Neural crest cell (in vitro differentiated cells): ENCODE results near the gene CHST13. TPM values are rescaled to one million over a fixed set of nuclear protein-coding genes. Genes with fewer than 3 reads are reported as not detected.

Experiments used
- DNase-seq: peaks from one replicate; pipeline ENCODE4 v3.0.0; 2021; ENCODE audit warnings: low read depth, mixed read lengths, low spot score
- H3K27ac Mint-ChIP-seq: one replicate; pipeline ENCODE4 v1.8.0; 2021; ENCODE audit warnings: mild to moderate bottlenecking, mixed read lengths; ENCODE audit not compliant: unreplicated experiment
- H3K27me3 Mint-ChIP-seq: 2 replicates; pipeline ENCODE4 v1.8.0; 2021; ENCODE audit warnings: low read depth, mild to moderate bottlenecking, mixed read lengths
- H3K36me3 Mint-ChIP-seq: 2 replicates; pipeline ENCODE4 v1.8.0; 2021; ENCODE audit warnings: low read depth, mild to moderate bottlenecking, mixed read lengths
- H3K4me1 Mint-ChIP-seq: 2 replicates; pipeline ENCODE4 v1.8.0; 2021; ENCODE audit warnings: mixed read lengths
- H3K4me3 Mint-ChIP-seq: one replicate; pipeline ENCODE4 v1.8.0; 2021; ENCODE audit warnings: mild to moderate bottlenecking, mixed read lengths
- H3K9me3 Mint-ChIP-seq: 2 replicates; pipeline ENCODE4 v1.8.0; 2021; ENCODE audit warnings: mixed read lengths
- CTCF ChIP-seq: fragments of 200-600 bp; sonication (generic); conservative IDR thresholded peaks from 2 replicates; pipeline ENCODE4 v1.5.0; 2021; ENCODE audit warnings: antibody characterized with exemption, mild to moderate bottlenecking
- total RNA-seq: library from RNA; stranded (reverse); gene quantifications from 2 replicates; pipeline ENCODE4 v1.2.1, GENCODE V29; 2021

CHST13 gene
- total RNA-seq, 1 donor from 2014 or later = 0.19 TPM

GRCh38 chr3:126502656-126503055 lies 21.3 kb upstream of the CHST13 start:
- peaks cover 5% of the 10 kb centered on the region for H3K27me3 Mint-ChIP-seq
- DNase-seq = no peak
- no peak overlapping the region for H3K4me3 Mint-ChIP-seq
- TF ChIP-seq CTCF = no peak
- H3K27ac Mint-ChIP-seq = no peak overlapping the region
- H3K9me3 Mint-ChIP-seq = no peaks in the 10 kb centered on the region
- H3K4me1 Mint-ChIP-seq = peaks cover 5% of the 10 kb centered on the region
- H3K36me3 Mint-ChIP-seq = no peaks in the 10 kb centered on the region

GRCh38 chr3:126503701-126504100 lies 20.3 kb upstream of the CHST13 start:
- Mint-ChIP-seq H3K27me3 (peaks cover 5% of the 10 kb centered on the region), H3K4me3 (no peak overlapping the region), H3K27ac (no peak overlapping the region), H3K9me3 (no peaks in the 10 kb centered on the region), H3K4me1 (peaks cover 5% of the 10 kb centered on the region), H3K36me3 (no peaks in the 10 kb centered on the region)
- TF ChIP-seq CTCF = no peak
- DNase-seq = no peak

DNA sequence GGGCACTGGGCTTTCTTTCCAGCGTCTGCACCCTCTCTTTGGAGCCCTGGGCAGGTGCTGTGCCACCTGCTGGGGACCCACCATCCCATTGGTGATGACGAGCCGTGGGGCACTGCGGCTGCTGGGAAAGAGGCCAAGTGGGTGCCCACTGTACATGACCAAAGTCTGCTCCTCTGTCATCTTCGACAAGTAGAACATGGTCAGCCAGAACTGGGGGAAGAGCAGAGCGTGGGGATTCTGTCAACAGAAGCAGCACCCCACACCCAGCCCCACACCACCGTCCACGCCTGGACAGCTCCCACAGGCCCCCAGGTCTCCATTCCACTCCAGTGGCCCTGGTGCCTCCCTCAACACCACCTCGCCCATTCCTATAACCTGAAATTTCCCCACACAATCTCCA lies 16.1 kb upstream of the CHST13 start:
- Mint-ChIP-seq H3K36me3 (no peaks in the 10 kb centered on the region), H3K9me3 (no peaks in the 10 kb centered on the region), H3K4me3 (no peak overlapping the region), H3K27ac (no peak overlapping the region), H3K4me1 (peaks cover 10% of the 10 kb centered on the region), H3K27me3 (peaks cover 5% of the 10 kb centered on the region)
- TF ChIP-seq CTCF = no peak
- DNase-seq = no peak

DNA sequence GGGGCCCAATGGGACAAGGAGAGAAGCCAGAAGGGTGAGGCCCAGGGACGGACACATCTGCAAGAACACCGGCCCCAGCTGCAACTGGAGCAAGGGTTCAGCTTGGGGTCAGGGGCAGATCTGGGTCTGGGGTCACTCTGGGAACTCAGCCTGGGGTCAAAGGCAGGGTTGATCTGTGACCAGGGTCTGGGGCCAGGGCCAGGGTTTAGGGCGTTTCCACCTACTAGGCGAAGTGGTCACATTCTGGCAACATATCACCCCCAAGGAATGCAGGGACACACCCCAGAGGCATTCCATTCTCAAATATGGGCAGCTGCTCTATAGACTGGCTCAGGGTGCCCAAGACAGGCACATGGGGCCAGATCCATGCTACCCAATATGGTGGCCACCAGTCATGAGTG lies 15.4 kb upstream of the CHST13 start:
- TF ChIP-seq CTCF = no peak
- Mint-ChIP-seq H3K4me1 (peaks cover 10% of the 10 kb centered on the region), H3K27ac (no peak overlapping the region), H3K9me3 (no peaks in the 10 kb centered on the region), H3K36me3 (no peaks in the 10 kb centered on the region), H3K27me3 (peaks cover 5% of the 10 kb centered on the region), H3K4me3 (no peak overlapping the region)
- DNase-seq = no peak

GRCh38 chr3:126509597-126510307 lies 14.2 kb upstream of the CHST13 start:
- Mint-ChIP-seq H3K4me3 (no peak overlapping the region), H3K4me1 (peaks cover 10% of the 10 kb centered on the region), H3K27me3 (peaks cover 2% of the 10 kb centered on the region), H3K9me3 (no peaks in the 10 kb centered on the region), H3K27ac (no peak overlapping the region), H3K36me3 (no peaks in the 10 kb centered on the region)
- no peak for TF ChIP-seq CTCF
- no peak for DNase-seq
